Measurements from ENCODE around the gene UROC1. TPM values are rescaled to one million over a fixed set of nuclear protein-coding genes. Genes with fewer than 3 reads are reported as not detected.

The UROC1 gene
- total RNA-seq, 1 donor from 2014 or later = not detected

GRCh38 chr3:126517986-126518778, 609 bp upstream of the UROC1 start:
- no peak for DNase-seq (ENCODE audit: low spot score)

- no peak for DNase-seq (ENCODE audit: low spot score)
These were observed 660 bp downstream of the UROC1 start for GRCh38 chr3:126516936-126517290.

- no peak for DNase-seq (ENCODE audit: low spot score)
These were observed 1.2 kb downstream of the UROC1 start for GRCh38 chr3:126516152-126516935.

GRCh38 chr3:126515066-126515706, 2.4 kb downstream of the UROC1 start:
- no peak for DNase-seq (ENCODE audit: low spot score)

DNA sequence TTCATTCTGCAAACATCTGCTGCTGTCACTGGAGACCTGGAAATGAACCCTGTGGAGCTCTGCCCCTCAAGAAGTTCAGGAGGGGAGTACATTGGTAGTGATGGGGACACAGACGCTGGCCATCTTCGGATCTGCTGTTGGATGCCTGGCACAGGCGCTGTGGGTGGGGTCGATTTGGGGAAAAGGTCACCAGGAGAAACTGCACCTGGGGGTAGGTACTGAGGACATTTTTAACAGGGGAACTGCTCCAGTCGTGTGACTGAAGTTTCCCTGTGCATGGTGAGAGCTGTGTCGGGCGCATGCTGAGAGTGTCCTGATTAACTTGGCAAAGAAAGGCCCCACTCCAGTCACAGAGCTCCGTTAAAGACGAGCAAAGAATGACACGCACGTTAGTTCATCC, 3.4 kb downstream of the UROC1 start:
- no peak for DNase-seq (ENCODE audit: low spot score)

GRCh38 chr3:126512916-126513650, 4.5 kb downstream of the UROC1 start:
- no peak for DNase-seq (ENCODE audit: low spot score)

GRCh38 chr3:126512026-126512425, 5.5 kb downstream of the UROC1 start:
- no peak for DNase-seq (ENCODE audit: low spot score)

DNA sequence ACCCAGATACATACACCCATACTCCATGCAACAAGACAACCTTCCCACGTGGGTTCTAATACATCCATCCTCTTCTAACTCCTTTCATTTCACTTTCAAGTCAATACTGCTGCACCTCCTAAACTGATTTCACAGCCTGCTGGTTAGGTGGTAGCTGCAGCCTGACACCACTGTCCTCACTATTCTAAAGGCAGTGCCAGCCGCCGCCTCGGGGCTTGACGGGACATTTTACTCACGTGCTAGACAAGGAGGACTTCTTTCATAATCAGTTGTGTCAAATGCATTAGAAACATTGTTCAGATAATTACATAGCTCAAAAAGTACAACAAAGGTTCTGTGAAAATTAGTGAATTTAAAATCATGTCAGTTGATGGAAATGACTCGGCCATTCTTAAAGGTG, 6.3 kb downstream of the UROC1 start:
- DNase-seq (ENCODE audit: low spot score) = no peak

DNA sequence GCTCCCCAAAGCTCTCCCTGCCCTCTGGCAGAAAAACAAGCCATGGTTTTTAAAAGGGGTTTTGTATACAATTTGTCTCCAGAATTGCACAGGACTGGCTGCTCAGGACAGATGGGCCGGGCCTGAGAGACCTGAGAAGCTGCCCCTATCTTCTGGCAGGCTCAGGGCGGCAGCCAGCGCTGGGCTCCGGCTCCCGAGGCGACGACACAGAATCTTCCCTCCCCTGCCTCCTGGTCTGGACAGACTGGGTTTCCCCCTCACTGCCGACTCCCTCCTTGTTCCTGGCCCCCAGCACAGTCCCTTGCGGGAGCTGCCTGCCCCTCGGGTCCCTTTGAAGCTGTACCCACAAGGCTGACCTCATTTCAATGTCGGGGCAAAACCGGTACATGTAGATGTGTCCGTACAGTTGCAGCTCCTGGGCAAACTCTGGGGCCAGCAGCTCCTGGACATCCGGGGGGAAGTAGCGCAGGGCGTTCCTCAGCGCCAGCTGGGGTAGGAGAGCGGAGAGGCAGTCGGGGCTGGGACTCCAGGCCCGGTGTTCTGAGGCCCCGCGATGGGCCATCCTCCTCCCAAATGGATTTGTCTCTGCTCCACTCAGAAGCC, 7.2 kb downstream of the UROC1 start:
- no peak for DNase-seq (ENCODE audit: low spot score)

- DNase-seq (ENCODE audit: low spot score) = no peak
These were observed 7.8 kb downstream of the UROC1 start for GRCh38 chr3:126509597-126510307.

GRCh38 chr3:126508564-126508964, 9.0 kb downstream of the UROC1 start:
- DNase-seq (ENCODE audit: low spot score) = no peak

DNA sequence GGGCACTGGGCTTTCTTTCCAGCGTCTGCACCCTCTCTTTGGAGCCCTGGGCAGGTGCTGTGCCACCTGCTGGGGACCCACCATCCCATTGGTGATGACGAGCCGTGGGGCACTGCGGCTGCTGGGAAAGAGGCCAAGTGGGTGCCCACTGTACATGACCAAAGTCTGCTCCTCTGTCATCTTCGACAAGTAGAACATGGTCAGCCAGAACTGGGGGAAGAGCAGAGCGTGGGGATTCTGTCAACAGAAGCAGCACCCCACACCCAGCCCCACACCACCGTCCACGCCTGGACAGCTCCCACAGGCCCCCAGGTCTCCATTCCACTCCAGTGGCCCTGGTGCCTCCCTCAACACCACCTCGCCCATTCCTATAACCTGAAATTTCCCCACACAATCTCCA, 9.7 kb downstream of the UROC1 start:
- DNase-seq (ENCODE audit: low spot score) = no peak

- no peak for DNase-seq (ENCODE audit: low spot score)
These were observed 13.9 kb downstream of the UROC1 start for GRCh38 chr3:126503701-126504100.

GRCh38 chr3:126502656-126503055, 14.9 kb downstream of the UROC1 start:
- DNase-seq (ENCODE audit: low spot score) = no peak

- no peak for DNase-seq (ENCODE audit: low spot score)
These were observed 15.8 kb downstream of the UROC1 start for GRCh38 chr3:126501736-126502135.

- DNase-seq (ENCODE audit: low spot score) = no peak
These were observed 16.5 kb downstream of the UROC1 start for GRCh38 chr3:126501054-126501453.

DNA sequence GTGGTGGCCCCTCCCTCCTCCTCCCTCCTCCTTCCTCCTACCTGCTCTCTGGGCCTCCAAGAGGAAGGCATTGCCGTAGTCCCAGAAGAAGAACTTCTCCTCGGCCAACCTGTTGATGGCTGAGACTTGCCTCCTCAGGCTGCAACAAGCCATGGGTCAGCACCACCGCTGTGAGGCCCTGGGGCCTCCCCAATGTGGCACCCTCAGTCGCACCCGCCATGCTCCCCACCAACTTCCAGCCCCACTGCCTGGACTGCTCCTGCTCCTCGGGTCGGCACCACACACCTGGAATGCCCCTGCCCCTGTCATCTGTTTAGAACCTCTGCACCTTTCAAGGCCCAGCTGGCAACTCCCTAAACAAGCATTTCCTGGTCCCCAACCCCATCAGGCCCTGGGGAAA, 17.6 kb downstream of the UROC1 start:
- no peak for DNase-seq (ENCODE audit: low spot score)

DNA sequence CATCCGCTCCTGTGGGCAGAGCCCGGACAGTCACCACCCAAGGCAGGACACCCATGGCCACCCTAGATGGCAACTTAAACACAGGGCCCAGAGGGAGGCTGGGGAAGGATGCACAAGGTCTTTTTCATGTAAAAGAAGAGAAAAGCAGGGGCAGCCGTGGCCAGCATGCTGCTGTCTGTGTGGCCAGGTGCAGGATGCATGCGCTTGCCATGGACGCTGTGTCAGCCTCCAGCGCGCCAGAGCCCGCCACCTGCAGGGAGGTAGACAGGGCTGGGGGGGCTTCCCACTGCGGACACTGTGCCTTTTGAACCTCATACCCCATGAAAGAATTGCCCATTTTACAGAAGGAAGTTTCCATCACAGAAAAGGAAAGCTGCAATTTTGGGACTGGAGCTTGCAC, 18.2 kb downstream of the UROC1 start:
- no peak for DNase-seq (ENCODE audit: low spot score)

- no peak for DNase-seq (ENCODE audit: low spot score)
These were observed 18.6 kb downstream of the UROC1 start for GRCh38 chr3:126498929-126499328.

DNA sequence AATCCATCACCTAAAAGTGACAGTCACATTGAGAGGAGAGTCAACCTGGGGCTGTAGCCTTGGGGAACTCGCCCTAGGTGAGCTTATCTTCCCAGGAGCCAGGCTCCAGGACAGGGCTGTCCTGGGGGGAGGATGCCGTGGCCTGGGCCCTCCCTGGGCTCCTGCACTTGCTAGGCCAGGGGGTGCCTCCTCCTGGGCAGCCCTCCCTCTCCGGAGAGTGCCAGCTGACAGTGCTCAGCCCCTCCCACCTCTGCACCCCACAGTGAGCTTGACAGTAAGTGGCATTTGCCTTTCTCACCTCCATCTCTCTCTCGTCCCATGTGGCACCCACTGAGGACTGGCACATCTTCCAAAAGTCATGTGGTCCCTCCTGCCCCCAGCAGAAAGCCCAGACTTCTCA, 19.1 kb downstream of the UROC1 start:
- DNase-seq (ENCODE audit: low spot score) = no peak

DNA sequence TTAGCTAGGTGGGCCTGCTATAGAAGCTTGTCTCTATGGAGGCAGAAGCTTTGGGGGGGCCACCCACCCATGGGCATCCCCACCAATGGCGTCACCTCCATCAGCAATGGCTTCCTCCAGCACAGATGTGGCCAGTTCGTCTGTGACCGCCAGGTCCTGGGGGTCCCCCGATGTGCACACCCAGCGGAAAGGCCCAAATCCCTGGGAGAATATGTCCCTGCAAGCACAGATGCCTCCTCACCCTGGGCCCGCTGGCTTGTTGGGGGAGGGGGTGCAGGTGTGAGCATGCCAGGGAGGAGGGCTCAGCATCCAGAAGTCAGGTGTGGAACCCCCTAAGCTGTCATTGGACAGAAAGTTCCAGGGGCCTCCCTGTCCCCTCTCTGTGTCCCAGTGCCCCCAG, 19.6 kb downstream of the UROC1 start:
- DNase-seq (ENCODE audit: low spot score) = no peak

Data from mesenteric fat pad (tissue), 1 donor.